HL-60 (cell line): ENCODE results near the gene ADARB1.

Source experiments
- CTCF ChIP-seq: IDR thresholded peaks from one replicate; pipeline ENCODE4 v1.5.1; 2011; ENCODE audit warnings: low read length, control low read depth, inconsistent platforms; ENCODE audit not compliant: insufficient read depth
- GABPA ChIP-seq: IDR thresholded peaks from 2 replicates; pipeline ENCODE4 v1.6.1; 2012; ENCODE audit warnings: low read depth
- POLR2AphosphoS5 ChIP-seq: IDR thresholded peaks from 2 replicates; pipeline ENCODE4 v1.6.1; 2012; ENCODE audit warnings: low read depth
- REST ChIP-seq: IDR thresholded peaks from 2 replicates; pipeline ENCODE4 v1.6.1; 2012; ENCODE audit warnings: low read depth; ENCODE audit not compliant: insufficient replicate concordance
- SPI1 ChIP-seq: IDR thresholded peaks from 2 replicates; pipeline ENCODE4 v1.6.1; 2012; ENCODE audit warnings: low read depth, mild to moderate bottlenecking, borderline replicate concordance

DNA sequence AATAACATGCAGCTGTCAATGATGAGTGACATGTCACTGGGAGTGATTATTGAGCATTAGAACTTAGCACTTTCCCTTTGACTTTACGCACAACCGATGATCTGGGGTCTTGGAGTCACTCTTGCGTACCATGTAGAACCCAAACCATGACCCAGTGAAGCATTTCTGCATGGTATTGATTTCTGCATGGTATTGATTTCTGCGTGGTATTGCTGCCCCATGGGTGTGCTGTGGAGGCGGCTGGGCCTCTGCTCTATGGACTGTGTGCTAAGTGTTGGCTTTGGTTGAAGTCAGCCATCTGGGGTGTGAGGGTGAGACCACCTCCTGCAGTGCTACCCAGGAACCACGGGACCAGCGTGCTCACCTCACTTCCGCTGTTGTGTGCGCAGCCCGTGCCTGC is 98.0 kb downstream of the ADARB1 start:
- no peak for TF ChIP-seq CTCF
- no peak for TF ChIP-seq POLR2AphosphoS5
- TF ChIP-seq REST: no peak
- no peak for TF ChIP-seq GABPA
- TF ChIP-seq SPI1: no peak
